Activated CD4-positive, alpha-beta T cell treated with anti-CD3 and anti-CD28 coated beads, Interleukin-2, amount 10 ng/mL, durations not matched to agents 24 days and 14 days (primary cell): Measurements from ENCODE around the gene PTPRH. TPM values are rescaled to one million over a fixed set of nuclear protein-coding genes. Genes with fewer than 3 reads are reported as not detected.

ENCODE experiments used
- DNase-seq: peaks from one replicate; pipeline ENCODE4 v3.0.0; 2022
- H3K27ac Mint-ChIP-seq: one replicate; pipeline ENCODE4 v1.8.0; 2022; ENCODE audit warnings: mild to moderate bottlenecking, mixed read lengths
- H3K27me3 Mint-ChIP-seq: one replicate; pipeline ENCODE4 v1.8.0; 2022; ENCODE audit warnings: mixed read lengths
- H3K36me3 Mint-ChIP-seq: one replicate; pipeline ENCODE4 v1.8.0; 2022; ENCODE audit warnings: low read depth, mild to moderate bottlenecking, mixed read lengths
- H3K4me1 Mint-ChIP-seq: one replicate; pipeline ENCODE4 v1.8.0; 2021; ENCODE audit warnings: mixed read lengths
- H3K4me3 Mint-ChIP-seq: one replicate; pipeline ENCODE4 v1.8.0; 2022; ENCODE audit warnings: mild to moderate bottlenecking, moderate library complexity, mixed read lengths
- H3K9me3 Mint-ChIP-seq: one replicate; pipeline ENCODE4 v1.8.0; 2021; ENCODE audit warnings: mixed read lengths
- intact Hi-C: fragments of 100-400 bp; cut with micrococcal nuclease; formaldehyde crosslinking; loops from one replicate; pipeline ENCODE4 v1.15.1; 2023
- total RNA-seq: library from RNA; stranded (reverse); gene quantifications from 2 replicates; pipeline ENCODE4 v1.2.3, GENCODE V29; 2022

Gene PTPRH
- total RNA-seq, 1 donor from 2014 or later = not detected

DNA sequence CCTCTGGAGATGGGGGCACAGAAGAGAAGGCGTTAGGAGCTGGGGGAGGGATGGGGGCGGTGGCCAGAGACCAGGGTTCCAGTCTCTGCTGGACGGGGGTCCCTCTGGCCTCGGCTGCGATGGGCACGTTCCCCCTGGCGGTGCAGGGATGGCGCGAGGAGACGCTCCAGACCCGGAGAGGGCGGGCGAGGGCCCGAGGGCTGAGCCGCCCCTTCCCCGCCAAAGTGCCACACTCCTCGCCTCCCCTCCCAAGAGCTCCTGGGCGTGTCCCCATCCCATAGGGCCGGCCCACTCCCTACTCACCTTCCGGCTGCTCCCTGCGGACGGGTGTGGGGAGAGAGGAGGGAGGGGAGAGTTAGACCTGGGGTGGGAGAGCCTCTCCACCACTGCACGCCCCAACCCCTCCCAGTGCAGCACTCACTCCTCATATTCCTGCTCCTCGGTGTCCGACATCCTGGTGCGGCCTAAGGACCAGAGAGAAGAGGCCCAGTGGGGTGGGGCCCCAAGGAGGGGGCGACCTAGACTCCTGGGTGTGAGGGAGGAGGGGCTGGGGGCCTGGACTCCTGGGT is 62.5 kb downstream of the PTPRH start:
- Mint-ChIP-seq H3K27ac (no peak overlapping the region), H3K9me3 (peaks cover under 1% of the 10 kb centered on the region), H3K36me3 (peaks cover under 1% of the 10 kb centered on the region), H3K4me1 (peaks cover 10% of the 10 kb centered on the region), H3K4me3 (no peak overlapping the region), H3K27me3 (peaks cover 41% of the 10 kb centered on the region)
- DNase-seq = no peak
- intact Hi-C loops = no loop called here

DNA sequence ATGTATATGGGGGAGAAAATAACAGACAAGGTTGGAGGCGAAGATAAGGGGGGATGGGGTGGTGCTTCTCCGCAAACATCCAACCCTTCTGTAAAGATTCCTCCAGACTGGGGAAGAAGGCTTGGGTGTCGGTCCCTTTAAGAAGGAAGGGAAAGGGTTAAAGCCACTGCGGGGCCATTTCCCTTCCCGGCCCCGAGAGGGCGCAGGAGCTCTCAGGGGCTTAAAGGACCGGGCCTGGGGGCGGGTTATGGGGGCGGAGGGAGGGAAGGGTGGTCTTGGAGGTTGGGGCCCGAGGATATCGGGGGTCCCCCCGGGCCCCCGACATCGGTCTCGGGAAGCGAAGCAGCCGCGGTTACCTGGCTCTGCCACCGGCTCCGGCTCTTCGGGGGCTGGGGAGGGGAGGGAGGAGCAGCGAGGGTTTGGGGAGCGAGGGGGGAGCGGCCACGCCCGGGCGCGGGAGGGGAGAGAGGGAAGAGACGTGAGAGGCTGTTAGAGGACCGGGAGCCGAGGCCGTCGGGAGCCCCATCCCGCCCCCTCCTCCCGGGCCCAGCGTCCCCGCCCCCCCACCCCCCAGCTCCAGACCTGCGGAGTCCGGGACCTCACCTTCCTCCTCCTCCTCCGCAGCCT is 63.1 kb downstream of the PTPRH start:
- peaks cover 10% of the 10 kb centered on the region for H3K4me1 Mint-ChIP-seq
- DNase-seq = peak; percentile 79
- H3K9me3 Mint-ChIP-seq = no peaks in the 10 kb centered on the region
- intact Hi-C loops = no loop called here
- H3K36me3 Mint-ChIP-seq = no peaks in the 10 kb centered on the region
- H3K27me3 Mint-ChIP-seq = peaks cover 42% of the 10 kb centered on the region
- H3K4me3 Mint-ChIP-seq = peak overlapping the region; percentile 30
- H3K27ac Mint-ChIP-seq = no peak overlapping the region

DNA sequence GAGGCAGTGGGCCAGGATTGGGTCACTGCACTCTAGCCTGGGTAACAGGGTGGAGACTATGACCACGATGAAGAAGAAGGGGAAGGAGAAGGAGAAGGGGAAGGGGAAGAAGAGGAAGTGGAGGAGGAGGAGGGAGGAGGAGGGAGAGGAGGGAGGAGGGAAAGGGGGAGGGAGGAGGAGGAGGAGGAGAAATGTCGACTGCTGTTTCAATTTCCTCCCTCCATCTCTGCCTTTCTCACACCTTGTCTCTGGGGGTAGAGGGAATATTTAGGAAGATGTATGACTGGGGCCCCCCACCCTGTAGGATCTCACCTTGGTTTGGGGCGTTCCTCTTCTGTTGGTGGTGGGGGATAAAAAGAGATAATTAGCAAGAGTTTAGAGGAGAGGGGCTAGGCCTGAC is 64.1 kb downstream of the PTPRH start:
- DNase-seq = no peak
- Mint-ChIP-seq H3K27ac (no peak overlapping the region), H3K9me3 (no peaks in the 10 kb centered on the region), H3K27me3 (peaks cover 43% of the 10 kb centered on the region), H3K4me1 (peaks cover 12% of the 10 kb centered on the region), H3K4me3 (no peak overlapping the region), H3K36me3 (no peaks in the 10 kb centered on the region)
- intact Hi-C loops = no loop called here

DNA sequence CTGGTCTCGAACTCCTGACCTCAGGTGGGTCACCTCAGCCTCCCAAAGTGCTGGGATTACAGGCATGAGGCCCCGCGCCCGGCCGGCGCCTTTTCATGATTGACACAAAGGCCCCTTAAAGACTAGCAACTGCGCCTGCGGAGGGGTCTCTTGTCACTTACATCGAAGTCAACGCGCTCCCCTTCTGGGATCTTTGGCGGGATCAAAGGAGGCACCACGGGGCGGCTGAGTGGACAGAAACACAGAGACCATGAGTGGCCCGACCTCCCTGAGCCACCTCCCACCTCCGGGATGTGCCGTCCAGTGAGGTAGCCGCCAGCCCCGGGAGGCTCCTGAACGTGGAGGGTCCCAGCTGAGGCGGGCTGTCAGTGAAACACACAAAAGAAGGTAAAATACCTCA is 67.6 kb downstream of the PTPRH start:
- Mint-ChIP-seq H3K9me3 (no peaks in the 10 kb centered on the region), H3K4me3 (no peak overlapping the region), H3K27ac (no peak overlapping the region), H3K36me3 (no peaks in the 10 kb centered on the region), H3K4me1 (peaks cover 10% of the 10 kb centered on the region), H3K27me3 (peaks cover 25% of the 10 kb centered on the region)
- DNase-seq = no peak
- intact Hi-C loops = loop anchor here (1.0 to 2.0 kb wide), 3 partner anchors 19 to 363 kb away; no protein-coding TSS in a partner anchor

DNA sequence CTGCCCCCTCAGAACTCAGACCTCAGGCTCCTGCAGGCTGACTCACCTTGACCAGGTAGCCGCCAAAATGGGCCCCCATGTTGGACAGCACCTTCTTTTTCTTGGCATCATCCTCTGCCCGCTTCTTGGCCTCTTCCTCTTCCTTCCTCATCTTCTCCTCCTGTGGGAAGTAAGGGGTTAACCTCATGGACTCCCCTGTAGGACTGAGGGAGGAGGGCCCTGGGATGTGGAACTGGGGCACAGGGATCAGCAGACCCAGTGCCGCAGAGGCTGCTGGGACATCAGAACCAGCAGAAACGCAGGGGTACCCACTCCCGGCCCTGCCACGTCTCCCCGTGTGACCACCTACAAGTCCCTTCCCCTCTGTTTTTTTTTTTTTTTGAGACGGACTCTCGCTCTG is 71.4 kb downstream of the PTPRH start:
- no peak for DNase-seq
- no peak overlapping the region for H3K27ac Mint-ChIP-seq
- H3K4me1 Mint-ChIP-seq = peaks cover 3% of the 10 kb centered on the region
- H3K9me3 Mint-ChIP-seq = no peaks in the 10 kb centered on the region
- H3K27me3 Mint-ChIP-seq = peaks cover 9% of the 10 kb centered on the region
- no peak overlapping the region for H3K4me3 Mint-ChIP-seq
- intact Hi-C loops = loop anchor here (10.0 kb wide), 1 partner anchor 253 kb away; no protein-coding TSS in a partner anchor
- H3K36me3 Mint-ChIP-seq = no peaks in the 10 kb centered on the region

DNA sequence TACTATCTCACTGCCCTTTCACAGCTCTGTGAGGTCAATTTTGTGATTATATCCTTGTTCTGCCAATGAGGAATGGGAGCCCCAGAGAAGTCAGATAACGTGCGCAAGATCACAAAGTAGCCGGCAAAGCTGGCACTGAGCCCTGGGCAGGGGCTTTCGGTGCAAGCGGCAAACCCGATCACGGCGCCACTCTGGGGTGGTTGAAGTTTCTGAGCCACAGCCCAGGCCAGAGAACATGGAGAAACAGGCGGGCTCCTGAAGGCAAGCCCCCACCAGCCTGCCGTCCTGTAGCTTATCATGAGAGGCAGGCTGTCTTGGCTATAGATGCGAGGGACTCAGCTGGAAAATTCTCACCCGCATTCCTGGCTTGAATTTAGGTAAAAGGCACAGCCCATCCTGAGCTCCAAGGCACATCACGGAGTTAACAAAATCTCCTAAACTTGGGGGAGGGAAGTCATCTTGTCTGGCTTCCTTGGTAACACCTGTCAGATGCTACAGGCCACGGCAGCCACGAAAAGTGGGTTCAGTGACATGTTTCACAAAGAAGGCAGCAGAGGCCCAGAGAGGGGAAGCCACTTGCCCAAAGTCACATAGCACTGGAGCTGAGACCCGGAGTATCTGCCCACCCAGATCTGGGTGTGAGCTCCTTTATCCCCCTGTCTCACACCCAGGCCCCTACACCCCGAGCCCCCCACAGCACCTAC is 72.8 kb downstream of the PTPRH start:
- Mint-ChIP-seq H3K36me3 (no peaks in the 10 kb centered on the region), H3K9me3 (no peaks in the 10 kb centered on the region), H3K4me3 (no peak overlapping the region), H3K4me1 (peaks cover 3% of the 10 kb centered on the region), H3K27ac (no peak overlapping the region), H3K27me3 (peaks cover 15% of the 10 kb centered on the region)
- intact Hi-C loops = loop anchor here (10.0 kb wide), 1 partner anchor 252 kb away; no protein-coding TSS in a partner anchor
- no peak for DNase-seq

DNA sequence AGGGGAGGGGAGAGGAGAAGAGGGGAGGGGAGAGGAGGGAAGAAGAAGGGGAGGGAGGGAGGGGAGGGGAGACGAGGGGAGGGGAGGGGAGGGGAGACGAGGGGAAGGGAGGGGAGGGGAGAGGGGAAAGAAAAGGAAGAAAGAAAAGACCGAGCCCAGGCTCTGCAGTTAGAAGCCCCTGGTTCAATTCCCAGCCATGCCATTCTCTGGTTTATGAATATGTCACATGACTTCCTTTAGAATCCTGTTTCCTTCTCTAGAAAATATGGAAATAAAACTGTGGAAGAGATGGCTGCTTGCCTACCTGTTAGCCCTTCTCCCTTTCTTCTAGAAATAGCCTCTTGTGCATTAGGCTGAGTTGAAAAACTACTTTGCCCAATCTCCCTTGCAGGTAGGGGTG is 74.6 kb downstream of the PTPRH start:
- intact Hi-C loops = loop anchor here (10.0 kb wide), 1 partner anchor 250 kb away; no protein-coding TSS in a partner anchor
- Mint-ChIP-seq H3K27ac (no peak overlapping the region), H3K36me3 (no peaks in the 10 kb centered on the region), H3K4me1 (no peaks in the 10 kb centered on the region), H3K4me3 (no peak overlapping the region), H3K27me3 (peaks cover 15% of the 10 kb centered on the region), H3K9me3 (no peaks in the 10 kb centered on the region)
- DNase-seq = no peak

DNA sequence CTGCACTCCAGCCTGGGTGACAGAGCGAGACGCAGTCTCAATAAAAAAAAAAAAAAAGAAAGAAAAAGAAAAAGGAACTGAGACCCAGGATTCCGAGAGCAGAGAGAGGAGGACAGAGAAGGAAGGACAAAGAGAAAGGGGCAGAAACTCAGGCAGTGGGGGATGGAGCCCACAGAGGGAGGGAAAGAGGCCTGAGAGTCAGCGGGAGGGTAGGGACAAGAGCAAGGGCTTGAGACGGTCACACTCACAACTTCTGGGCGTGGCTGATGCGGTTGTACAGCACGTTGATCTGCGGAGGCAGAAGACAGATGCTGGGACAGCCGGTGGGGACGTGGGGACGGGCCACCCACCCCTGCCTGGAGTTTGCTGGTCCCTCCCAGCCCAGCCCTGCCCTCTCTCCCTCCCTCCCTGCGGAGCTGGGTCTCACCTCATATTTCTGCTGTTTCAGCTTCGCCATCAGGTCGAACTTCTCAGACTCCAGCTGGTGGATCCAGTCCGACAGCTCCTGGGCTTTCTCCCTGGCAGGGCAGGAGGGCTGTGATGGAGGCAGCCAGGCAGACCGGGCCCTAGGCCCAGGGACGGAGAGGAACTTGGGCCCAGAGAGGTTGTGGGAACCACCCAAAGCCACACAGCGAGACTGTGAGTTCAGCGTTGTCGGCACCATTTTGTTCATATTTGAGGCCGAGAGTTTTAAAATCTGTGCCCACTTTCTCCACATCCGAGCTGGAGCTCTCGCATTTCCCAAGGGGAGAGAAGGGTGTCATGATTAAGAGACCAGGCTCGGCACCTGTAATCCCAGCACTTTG is 75.5 kb downstream of the PTPRH start:
- Mint-ChIP-seq H3K27me3 (peaks cover 14% of the 10 kb centered on the region), H3K4me3 (no peak overlapping the region), H3K9me3 (no peaks in the 10 kb centered on the region), H3K27ac (no peak overlapping the region), H3K4me1 (no peaks in the 10 kb centered on the region), H3K36me3 (no peaks in the 10 kb centered on the region)
- intact Hi-C loops = loop anchor here (10.0 kb wide), 1 partner anchor 249 kb away; no protein-coding TSS in a partner anchor
- no peak for DNase-seq

- H3K27ac Mint-ChIP-seq = no peak overlapping the region
- intact Hi-C loops = loop anchor here (10.0 kb wide), 1 partner anchor 248 kb away; no protein-coding TSS in a partner anchor
- H3K27me3 Mint-ChIP-seq = peaks cover 18% of the 10 kb centered on the region
- no peaks in the 10 kb centered on the region for H3K9me3 Mint-ChIP-seq
- no peak overlapping the region for H3K4me3 Mint-ChIP-seq
- DNase-seq = no peak
- no peaks in the 10 kb centered on the region for H3K36me3 Mint-ChIP-seq
- no peaks in the 10 kb centered on the region for H3K4me1 Mint-ChIP-seq
Observed at GRCh38 chr19:55132453-55133129, 76.7 kb downstream of the PTPRH start.

GRCh38 chr19:55131421-55131820 is 77.9 kb downstream of the PTPRH start:
- Mint-ChIP-seq H3K36me3 (no peaks in the 10 kb centered on the region), H3K4me1 (no peaks in the 10 kb centered on the region), H3K27ac (no peak overlapping the region), H3K27me3 (peaks cover 29% of the 10 kb centered on the region), H3K9me3 (no peaks in the 10 kb centered on the region), H3K4me3 (no peak overlapping the region)
- no peak for DNase-seq
- intact Hi-C loops = loop anchor here (10.0 kb wide), 1 partner anchor 247 kb away; no protein-coding TSS in a partner anchor

Other genes starting within 250 kb of the PTPRH start
- 14.2 and 17.9 TPM in 2 replicates for gene NLRP2, start 243.1 kb downstream of the PTPRH start, total RNA-seq
- 0.17 and 0.42 TPM in 2 replicates for gene GP6, start 171.2 kb downstream of the PTPRH start, total RNA-seq
- 21.7 and 23.2 TPM in 2 replicates for gene RDH13, start 146.4 kb downstream of the PTPRH start, total RNA-seq
- 3.7 and 3.9 TPM in 2 replicates for gene EPS8L1, start 133.6 kb downstream of the PTPRH start, total RNA-seq
- 103 and 104 TPM in 2 replicates for gene PPP1R12C, start 91.9 kb downstream of the PTPRH start, total RNA-seq
- gene TNNT1, start 60.3 kb downstream of the PTPRH start, total RNA-seq = 0.36 and 0.51 TPM in 2 replicates
- not detected in 2 replicates for gene TNNI3, start 51.8 kb downstream of the PTPRH start, total RNA-seq
- not detected in 2 replicates for gene DNAAF3, start 42.9 kb downstream of the PTPRH start, total RNA-seq
- gene SYT5, start 29.2 kb downstream of the PTPRH start, total RNA-seq = not detected in 2 replicates
- gene TMEM86B, start 19.3 kb upstream of the PTPRH start, total RNA-seq = 6.8 and 7.7 TPM in 2 replicates
- gene PPP6R1, start 49.5 kb upstream of the PTPRH start, total RNA-seq = 196 and 216 TPM in 2 replicates
- 63.9 and 68.3 TPM in 2 replicates for gene HSPBP1, start 70.6 kb upstream of the PTPRH start, total RNA-seq
- 5.9 and 7.9 TPM in 2 replicates for gene BRSK1, start 74.5 kb upstream of the PTPRH start, total RNA-seq
- 0.28 and 0.69 TPM in 2 replicates for gene TMEM150B, start 115.8 kb upstream of the PTPRH start, total RNA-seq
- gene KMT5C, start 130.4 kb upstream of the PTPRH start, total RNA-seq = 31.3 and 32.2 TPM in 2 replicates
- 0.26 TPM in 1 of 2 replicates, not detected in the other for gene COX6B2, start 145.2 kb upstream of the PTPRH start, total RNA-seq
- not detected in 2 replicates for gene GARIN5B, start 153.8 kb upstream of the PTPRH start, total RNA-seq
- 0.21 TPM in 1 of 2 replicates, not detected in the other for gene IL11, start 161.0 kb upstream of the PTPRH start, total RNA-seq
- not detected in 2 replicates for gene TMEM190, start 167.3 kb upstream of the PTPRH start, total RNA-seq
- gene TMEM238, start 174.8 kb upstream of the PTPRH start, total RNA-seq = 9.7 and 11.3 TPM in 2 replicates
- gene RPL28, start 176.4 kb upstream of the PTPRH start, total RNA-seq = 1,992 and 2,022 TPM in 2 replicates
- gene UBE2S, start 198.3 kb upstream of the PTPRH start, total RNA-seq = 227 and 248 TPM in 2 replicates
- not detected in 2 replicates for gene SHISA7, start 233.8 kb upstream of the PTPRH start, total RNA-seq